ENCODE data around the gene POMT1. TPM values are rescaled to one million over a fixed set of nuclear protein-coding genes. Genes with fewer than 3 reads are reported as not detected.

The POMT1 gene
- total RNA-seq, 1 experiment from 2014 or later: 34.1 TPM

GRCh38 chr9:131490514-131490913 is 12.2 kb upstream of the POMT1 start:
- peaks cover 87 to 100% (median 100%) of the 10 kb centered on the region in 3 experiments for H3K36me3 Mint-ChIP-seq (ENCODE audit: insufficient read depth in 1 of 3, low read depth in 3 of 3)
- Histone ChIP-seq H3K9ac (ENCODE audit: extremely low read depth, insufficient read length, low read length) (no peak overlapping the region), H4K8ac (replicated peaks; ENCODE audit: insufficient read length, low read depth, low read length) (no peak overlapping the region), H3T11ph (ENCODE audit: low read length) (no peak overlapping the region), H3K56ac (ENCODE audit: insufficient read length, low read depth, low read length) (no peak overlapping the region), H2AFZ (ENCODE audit: low read length) (no peak overlapping the region), H3K79me2 (ENCODE audit: insufficient read depth, low read length) (no peaks in the 10 kb centered on the region), H2BK5ac (ENCODE audit: insufficient read length, low read length) (no peak overlapping the region), H3K23ac (ENCODE audit: insufficient read length, low read depth, low read length) (no peak overlapping the region), H2AK5ac (ENCODE audit: insufficient read length, low read length) (no peak overlapping the region), H3K14ac (ENCODE audit: insufficient read depth, low read length) (no peak overlapping the region), H2BK12ac (ENCODE audit: insufficient read length, low read depth, low read length) (no peak overlapping the region), H3K9me3 (ENCODE audit: control insufficient read depth, low read depth, low read length) (no peaks in the 10 kb centered on the region), H3K23me2 (ENCODE audit: insufficient read length, low read depth, low read length, poor library complexity, severe bottlenecking) (no peaks in the 10 kb centered on the region), H3K18ac (ENCODE audit: insufficient read length, low read depth, low read length) (no peak overlapping the region), H2BK15ac (ENCODE audit: low read depth, low read length) (no peak overlapping the region), H3K27ac (ENCODE audit: insufficient read length, low read depth, low read length) (no peak overlapping the region), H2BK20ac (ENCODE audit: low read depth, low read length, poor library complexity, severe bottlenecking) (no peak overlapping the region), H4K91ac (ENCODE audit: insufficient read length, low read depth, low read length) (no peak overlapping the region), H3K4me2 (ENCODE audit: insufficient read depth, insufficient read length, low read length) (no peak overlapping the region), H4K20me1 (ENCODE audit: control insufficient read depth, insufficient read depth, insufficient read length) (peaks cover 3% of the 10 kb centered on the region), H4K5ac (ENCODE audit: insufficient read length, low read depth, low read length) (no peak overlapping the region), H3K79me1 (ENCODE audit: insufficient read depth, low read depth, low read length, poor library complexity, severe bottlenecking) (no peaks in the 10 kb centered on the region), H3K4me1 (ENCODE audit: insufficient read depth, low read length) (no peaks in the 10 kb centered on the region), H3K27me3 (ENCODE audit: insufficient read depth, low read length) (no peaks in the 10 kb centered on the region), H3K4ac (ENCODE audit: low read depth, low read length) (no peak overlapping the region), H2BK120ac (ENCODE audit: low read depth, low read length, poor library complexity, severe bottlenecking) (no peak overlapping the region)
- H3K9me3 Mint-ChIP-seq: no peaks in the 10 kb centered on the region
- no peaks in the 10 kb centered on the region for H3K4me1 Mint-ChIP-seq
- TF ChIP-seq CTCF (conservative IDR thresholded peaks at IDR 0.05): no peak
- no peak overlapping the region for H3K4me3 Mint-ChIP-seq
- H3K27ac Mint-ChIP-seq: peak overlapping the region; percentile 13 to 91 (median 23); a peak in 2 of 7 replicates
- no peak for DNase-seq
- WGBS (ENCODE audit: extremely low coverage, insufficient read length, low lambda C conversion rate): no CpG with 5 or more reads among the region's 8 CpGs
- H3K27me3 Mint-ChIP-seq (ENCODE audit: low read depth): peaks cover 1% of the 10 kb centered on the region; the same call in 1 of the 2 replicates

All from H9 (cell line).